ENCODE measurements around the gene FRMD5.

FRMD5 gene

DNA sequence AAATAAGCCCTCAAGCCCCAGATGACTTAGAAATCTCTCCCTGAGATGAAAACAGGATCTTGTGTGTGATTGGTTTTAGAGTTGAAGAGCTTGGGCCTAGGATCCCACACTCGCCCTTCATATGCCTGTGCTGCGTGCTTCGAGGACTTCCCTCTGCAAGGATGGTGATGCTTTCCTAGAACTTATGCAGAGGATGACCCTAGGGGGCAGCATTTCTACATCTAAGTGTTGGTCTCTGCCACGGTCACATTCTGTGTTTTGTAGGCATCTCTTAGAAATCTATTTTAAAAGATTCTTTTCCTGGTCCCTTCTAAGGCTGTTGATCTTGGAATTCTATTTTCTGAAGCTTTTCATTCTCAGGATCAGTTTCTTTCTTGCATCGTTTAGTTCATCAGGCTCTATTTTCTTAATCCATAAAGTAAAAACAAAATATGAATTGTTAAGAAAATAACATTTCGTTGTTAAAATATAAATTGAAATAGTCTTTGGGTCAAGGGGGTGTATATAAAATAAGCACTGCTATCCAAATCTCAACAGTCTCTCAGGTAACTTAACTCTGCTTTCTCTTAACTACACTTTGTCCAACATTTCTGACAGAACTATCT is 322.6 kb downstream of the FRMD5 start:
- TF ChIP-seq, protein P1, sequence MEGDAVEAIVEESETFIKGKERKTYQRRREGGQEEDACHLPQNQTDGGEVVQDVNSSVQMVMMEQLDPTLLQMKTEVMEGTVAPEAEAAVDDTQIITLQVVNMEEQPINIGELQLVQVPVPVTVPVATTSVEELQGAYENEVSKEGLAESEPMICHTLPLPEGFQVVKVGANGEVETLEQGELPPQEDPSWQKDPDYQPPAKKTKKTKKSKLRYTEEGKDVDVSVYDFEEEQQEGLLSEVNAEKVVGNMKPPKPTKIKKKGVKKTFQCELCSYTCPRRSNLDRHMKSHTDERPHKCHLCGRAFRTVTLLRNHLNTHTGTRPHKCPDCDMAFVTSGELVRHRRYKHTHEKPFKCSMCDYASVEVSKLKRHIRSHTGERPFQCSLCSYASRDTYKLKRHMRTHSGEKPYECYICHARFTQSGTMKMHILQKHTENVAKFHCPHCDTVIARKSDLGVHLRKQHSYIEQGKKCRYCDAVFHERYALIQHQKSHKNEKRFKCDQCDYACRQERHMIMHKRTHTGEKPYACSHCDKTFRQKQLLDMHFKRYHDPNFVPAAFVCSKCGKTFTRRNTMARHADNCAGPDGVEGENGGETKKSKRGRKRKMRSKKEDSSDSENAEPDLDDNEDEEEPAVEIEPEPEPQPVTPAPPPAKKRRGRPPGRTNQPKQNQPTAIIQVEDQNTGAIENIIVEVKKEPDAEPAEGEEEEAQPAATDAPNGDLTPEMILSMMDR (IDR thresholded peaks at IDR 0.05), result peak; percentile 71

DNA sequence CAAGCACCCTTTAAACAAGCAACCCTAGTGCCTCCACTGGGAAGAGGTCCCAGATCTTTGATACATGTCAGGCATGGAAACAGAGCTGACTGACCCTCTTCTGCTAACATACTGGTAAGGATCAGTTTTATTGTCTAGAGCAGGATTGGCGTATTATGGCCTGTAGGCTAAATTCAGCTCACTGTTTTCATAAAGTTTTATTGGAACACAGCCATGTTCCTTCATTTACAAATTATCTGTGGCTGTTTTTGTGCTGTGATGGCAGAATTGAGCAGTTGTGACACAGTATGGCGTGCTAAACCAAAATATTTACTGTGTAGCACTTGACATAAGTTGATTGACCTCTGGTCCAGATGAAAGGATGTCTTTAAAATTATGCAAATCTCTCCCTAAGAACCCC is 323.2 kb downstream of the FRMD5 start:
- TF ChIP-seq, protein P1 (IDR thresholded peaks at IDR 0.05), result no peak

DNA sequence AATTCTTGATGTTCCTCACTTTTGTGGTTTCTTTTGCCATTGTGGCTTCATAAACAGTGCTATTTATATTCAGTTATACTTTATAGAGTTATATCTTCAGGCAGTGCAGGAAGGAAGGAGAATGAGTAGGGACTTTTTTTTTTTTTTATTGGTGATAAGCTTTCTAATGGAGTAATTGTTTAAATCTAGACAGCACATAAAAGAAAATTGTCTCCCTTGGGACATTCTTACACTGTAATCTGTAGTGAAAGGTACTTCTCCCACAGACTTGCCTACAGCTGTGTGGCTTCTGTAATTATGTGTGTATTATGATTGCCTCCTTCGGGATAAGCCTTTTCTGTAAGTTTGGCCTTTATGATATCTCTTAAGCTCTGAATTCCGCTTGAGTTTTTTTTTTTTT is 326.7 kb downstream of the FRMD5 start:
- TF ChIP-seq, protein P1 (IDR thresholded peaks at IDR 0.05), result no peak

DNA sequence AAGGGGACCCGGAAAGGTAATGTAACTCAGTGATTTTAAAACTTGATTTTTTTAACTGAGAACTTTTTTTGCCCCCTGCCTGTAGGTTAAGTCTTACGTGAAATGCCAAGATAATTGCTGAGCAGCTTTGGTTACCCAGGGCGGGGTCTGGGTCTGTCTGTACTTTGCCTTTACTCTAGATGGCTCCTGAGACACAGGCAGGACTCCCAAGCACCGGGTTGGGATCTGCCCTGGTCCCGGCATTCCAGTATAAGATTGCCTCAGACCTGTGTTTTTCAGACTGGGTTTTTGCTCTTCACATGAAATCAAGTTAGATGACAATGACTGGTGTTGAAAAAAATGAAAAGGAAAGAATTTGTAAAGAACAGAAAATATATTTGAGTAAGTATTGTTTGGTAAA is 328.0 kb downstream of the FRMD5 start:
- TF ChIP-seq, protein P1 (IDR thresholded peaks at IDR 0.05), result no peak

DNA sequence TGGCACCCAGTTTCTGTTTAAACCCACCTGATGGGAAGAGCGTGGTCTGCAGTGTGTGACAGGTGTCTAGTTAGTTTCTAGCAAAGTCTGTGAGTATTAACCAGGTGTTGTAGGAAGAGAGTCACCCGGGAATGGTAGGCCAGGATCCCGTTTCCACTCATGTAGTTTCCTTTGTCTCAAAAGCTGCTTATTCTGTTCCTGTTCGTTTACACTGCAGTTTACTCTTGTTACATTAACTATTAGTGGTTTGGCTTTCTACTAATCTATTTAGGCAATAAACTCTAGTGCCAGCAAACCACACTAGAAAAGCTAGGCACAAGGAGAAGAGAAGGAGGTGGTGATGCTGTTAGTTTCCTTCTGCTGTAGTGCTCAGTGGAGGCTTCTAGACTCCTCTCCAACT is 335.5 kb downstream of the FRMD5 start:
- TF ChIP-seq, protein P1 (IDR thresholded peaks at IDR 0.05), result no peak

DNA sequence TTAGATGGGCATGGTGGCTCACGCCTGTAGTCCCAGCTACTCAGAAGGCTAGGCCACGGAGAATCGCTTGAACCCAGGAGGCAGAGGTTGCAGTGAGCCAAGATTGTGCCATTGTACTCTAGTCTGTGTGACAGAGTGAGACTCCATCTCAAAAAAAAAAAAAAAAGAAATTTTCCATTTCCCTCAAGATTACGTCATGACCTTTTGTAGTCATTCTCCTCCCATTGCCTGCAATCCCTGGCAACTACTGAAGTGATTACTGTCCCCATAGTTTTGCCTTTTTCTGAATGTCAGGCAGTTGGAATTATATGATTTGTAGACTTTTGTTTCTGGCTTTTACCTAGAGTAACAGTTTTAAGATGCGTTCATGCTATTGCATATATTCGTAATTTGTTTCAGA is 340.3 kb downstream of the FRMD5 start:
- TF ChIP-seq, protein P1 (IDR thresholded peaks at IDR 0.05), result no peak

DNA sequence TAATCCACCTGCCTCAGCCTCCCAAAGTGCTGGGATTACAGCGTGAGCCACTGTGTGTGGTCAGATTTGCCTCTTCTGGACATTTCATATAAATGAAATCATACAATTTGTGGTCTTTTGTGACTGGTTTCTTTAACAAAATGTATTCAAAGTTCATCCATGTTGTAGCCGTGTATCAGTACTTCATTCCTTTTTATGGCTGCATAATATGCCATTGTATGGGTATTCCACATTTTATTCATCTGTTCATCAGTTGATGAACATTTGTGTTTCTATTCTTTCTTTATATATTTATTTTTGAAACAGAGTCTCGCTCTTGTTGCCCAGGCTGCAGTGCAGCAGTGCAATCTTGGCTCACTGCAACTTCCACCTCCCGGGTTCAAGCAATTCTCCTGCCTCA is 342.5 kb downstream of the FRMD5 start:
- TF ChIP-seq, protein P1 (IDR thresholded peaks at IDR 0.05), result no peak

DNA sequence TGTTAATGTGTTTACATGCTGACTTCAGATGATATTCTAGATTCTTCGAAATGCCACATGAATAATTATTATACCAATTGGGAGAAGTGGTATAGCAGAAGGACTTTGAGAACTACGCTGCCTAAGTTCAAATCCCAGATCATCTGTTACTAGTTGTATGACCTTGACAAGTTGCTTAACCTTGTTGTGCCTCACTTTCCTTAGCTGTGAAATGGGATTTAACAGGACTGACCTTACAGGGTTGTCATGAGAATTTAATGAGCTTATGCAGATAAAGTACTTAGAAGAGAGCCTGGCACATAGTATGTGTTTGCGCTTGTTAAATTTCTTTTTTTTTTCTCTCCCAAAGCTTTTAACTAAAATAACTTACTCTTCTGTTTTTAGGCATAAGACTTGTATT is 343.8 kb downstream of the FRMD5 start:
- TF ChIP-seq, protein P1 (IDR thresholded peaks at IDR 0.05), result no peak
